GM23338 (cell line): ENCODE data around the gene ADGRL3. TPM values are rescaled to one million over a fixed set of nuclear protein-coding genes. Genes with fewer than 3 reads are reported as not detected.

ENCODE experiments used
- CREB1 ChIP-seq: fragments of 250-450 bp; sonication (Bioruptor Pico); IDR thresholded peaks from 2 replicates; pipeline ENCODE4 v1.5.0; 2020; ENCODE audit warnings: low read depth, mild to moderate bottlenecking, moderate library complexity
- CTCF ChIP-seq, 2 experiments: fragments of 200-600 bp in 1 of 2; sonication (generic) in 1 of 2; conservative IDR thresholded peaks; 2 replicates each; pipeline versions ENCODE4 v1.5.1 to v1.6.1; 2016 to 2017; ENCODE audit warnings: antibody characterized with exemption in 2 of 2, low read depth in 2 of 2, mild to moderate bottlenecking in 2 of 2, moderate library complexity in 1 of 2
- EZH2 ChIP-seq: fragments of 200-600 bp; sonication (generic); IDR thresholded peaks from one replicate; pipeline ENCODE4 v1.8.0; 2017; ENCODE audit warnings: antibody characterized with exemption, mild to moderate bottlenecking, low read depth; ENCODE audit not compliant: unreplicated experiment
- EZH2phosphoT487 ChIP-seq: fragments of 200-600 bp; sonication (generic); IDR thresholded peaks from one replicate; pipeline ENCODE4 v1.8.1; 2018; ENCODE audit warnings: antibody characterized with exemption; ENCODE audit not compliant: unreplicated experiment
- JUNB ChIP-seq: IDR thresholded peaks from one replicate; pipeline ENCODE4 v1.6.1; 2016; ENCODE audit warnings: antibody characterized with exemption; ENCODE audit not compliant: unreplicated experiment
- NANOG ChIP-seq: IDR thresholded peaks from 2 replicates; pipeline ENCODE4 v1.6.1; 2016; ENCODE audit warnings: antibody characterized with exemption, borderline replicate concordance
- POLR2AphosphoS5 ChIP-seq: IDR thresholded peaks from 2 replicates; pipeline ENCODE4 v1.6.1; 2016; ENCODE audit warnings: antibody characterized with exemption, low read depth
- REST ChIP-seq: IDR thresholded peaks from one replicate; pipeline ENCODE4 v1.6.1; 2018; ENCODE audit warnings: antibody characterized with exemption; ENCODE audit not compliant: unreplicated experiment
- STAT1 ChIP-seq: IDR thresholded peaks from one replicate; pipeline ENCODE4 v1.6.1; 2016; ENCODE audit warnings: antibody characterized with exemption; ENCODE audit not compliant: unreplicated experiment
- ZNF114 ChIP-seq: fragments of 250-450 bp; sonication (Bioruptor Pico); IDR thresholded peaks from 2 replicates; pipeline ENCODE4 v1.5.0; 2020; ENCODE audit warnings: mild to moderate bottlenecking, moderate library complexity
- ZNF331 ChIP-seq: fragments of 250-450 bp; sonication (Bioruptor Pico); IDR thresholded peaks from 2 replicates; pipeline ENCODE4 v1.5.0; 2020; ENCODE audit warnings: low read depth, mild to moderate bottlenecking, moderate library complexity
- ZNF462 ChIP-seq: fragments of 250-450 bp; sonication (Bioruptor Pico); IDR thresholded peaks from 2 replicates; pipeline ENCODE4 v1.5.0; 2020; ENCODE audit warnings: mild to moderate bottlenecking, moderate library complexity
- polyA plus RNA-seq: library from polyadenylated mRNA; unstranded; fragments of >200 nt; fragmentation: Nextera tagmentation; extraction: Ambion mirVana; gene quantifications from 2 replicates; pipeline ENCODE4 v1.2.1, GENCODE V29; 2016
- total RNA-seq: library from RNA; depleted of rRNA; stranded (reverse); fragments of >200 nt; shearing (Covaris generic); gene quantifications from 2 replicates; pipeline ENCODE4 v1.2.3, GENCODE V29; 2014

ADGRL3 gene
- total and polyA plus RNA-seq, 2 experiments from 2014 or later: 9.7 to 16.5 TPM

- peak; percentile 60; the same call in 1 of the 2 replicates for TF ChIP-seq ZNF462
- TF ChIP-seq STAT1: no peak
- TF ChIP-seq EZH2: no peak
- TF ChIP-seq ZNF114 (CRISPR knock-in tag): 0 out of 2 replicates have a peak, but pooled peaks have one; percentile 54
- TF ChIP-seq CREB1 (CRISPR knock-in tag): no peak
- TF ChIP-seq EZH2phosphoT487: no peak
- no peak for TF ChIP-seq REST
- TF ChIP-seq JUNB: no peak
- peak; percentile 46; the same call in 1 of the 2 replicates for TF ChIP-seq POLR2AphosphoS5
- no peak for TF ChIP-seq ZNF331 (CRISPR knock-in tag)
- peak; percentile 80 for TF ChIP-seq NANOG
- TF ChIP-seq CTCF (conservative IDR thresholded peaks at IDR 0.05; ENCODE audit: low read depth in 2 of 2): no peak
These were observed 652.9 kb downstream of the ADGRL3 start (continued) for GRCh38 chr4:61853041-61853440.
